Left ventricle myocardium inferior (tissue), 1 donor: Measurements from ENCODE around the gene AKAP8L. TPM values are rescaled to one million over a fixed set of nuclear protein-coding genes. Genes with fewer than 3 reads are reported as not detected.

ENCODE experiments used
- DNase-seq: peaks from one replicate; pipeline ENCODE4 v3.0.0-alpha.2; 2020
- H3K27ac ChIP-seq: fragments of 200-600 bp; replicated peaks from 2 replicates; pipeline ENCODE4 v1.8.0; 2021
- H3K27me3 ChIP-seq: fragments of 200-600 bp; 2 replicates; pipeline ENCODE4 v1.8.0; 2021; ENCODE audit warnings: low read depth
- H3K36me3 ChIP-seq: fragments of 200-600 bp; 2 replicates; pipeline ENCODE4 v1.8.0; 2021
- H3K4me1 ChIP-seq: fragments of 200-600 bp; 2 replicates; pipeline ENCODE4 v1.8.0; 2021
- H3K4me3 ChIP-seq: fragments of 200-600 bp; 2 replicates; pipeline ENCODE4 v1.8.0; 2021; ENCODE audit warnings: mild to moderate bottlenecking, moderate library complexity
- H3K9me3 ChIP-seq: fragments of 200-600 bp; replicated peaks from 2 replicates; pipeline ENCODE4 v1.8.0; 2021
- CTCF ChIP-seq: fragments of 200-600 bp; IDR thresholded peaks from 2 replicates; pipeline ENCODE4 v1.8.0; 2021; ENCODE audit warnings: antibody characterized with exemption, mild to moderate bottlenecking, borderline replicate concordance
- intact Hi-C: fragments of 100-400 bp; cut with micrococcal nuclease; formaldehyde crosslinking; loops from one replicate; pipeline ENCODE4 v1.11.0; 2022
- total RNA-seq: library from RNA; stranded (reverse); fragmentation: NEBNext Ultra II Directional; extraction: Animal tissue kit (Norgen Biotek cat#: 25700); gene quantifications from one replicate; pipeline ENCODE4 v1.2.1, GENCODE V29; 2021
- donor health status: DM: no; HTN: yes; CAD: no; lungs with severe emphysema.

Gene AKAP8L
- total RNA-seq, 1 donor from 2014 or later: 74.5 TPM

- TF ChIP-seq CTCF: no peak
- Histone ChIP-seq H3K4me1 (peaks cover 39% of the 10 kb centered on the region), H3K27ac (no peak overlapping the region), H3K9me3 (peaks cover 7% of the 10 kb centered on the region), H3K4me3 (no peak overlapping the region), H3K36me3 (peaks cover 58% of the 10 kb centered on the region), H3K27me3 (no peaks in the 10 kb centered on the region)
- DNase-seq: no peak
- intact Hi-C loops: no loop called here
Observed at GRCh38 chr19:15424121-15424520, 5.3 kb upstream of the AKAP8L start.

GRCh38 chr19:15423130-15423529 lies 4.3 kb upstream of the AKAP8L start:
- peaks cover 53% of the 10 kb centered on the region for H3K36me3 ChIP-seq
- intact Hi-C loops: no loop called here
- peaks cover 36% of the 10 kb centered on the region for H3K4me1 ChIP-seq
- H3K4me3 ChIP-seq: no peak overlapping the region
- H3K9me3 ChIP-seq: peaks cover 7% of the 10 kb centered on the region
- H3K27me3 ChIP-seq: no peaks in the 10 kb centered on the region
- H3K27ac ChIP-seq: no peak overlapping the region
- DNase-seq: no peak
- no peak for TF ChIP-seq CTCF

- Histone ChIP-seq H3K27ac (peak overlapping the region; percentile 63), H3K36me3 (peaks cover 50% of the 10 kb centered on the region), H3K9me3 (peaks cover 7% of the 10 kb centered on the region), H3K4me3 (peak overlapping the region; percentile 14), H3K27me3 (no peaks in the 10 kb centered on the region), H3K4me1 (peaks cover 41% of the 10 kb centered on the region)
- DNase-seq: no peak
- TF ChIP-seq CTCF: no peak
- intact Hi-C loops: no loop called here
Observed at GRCh38 chr19:15422296-15423075, 3.7 kb upstream of the AKAP8L start.

GRCh38 chr19:15421721-15422260 lies 3.0 kb upstream of the AKAP8L start:
- Histone ChIP-seq H3K9me3 (peaks cover 7% of the 10 kb centered on the region), H3K4me1 (peaks cover 48% of the 10 kb centered on the region), H3K4me3 (peak overlapping the region; percentile 14), H3K27me3 (no peaks in the 10 kb centered on the region), H3K36me3 (peaks cover 43% of the 10 kb centered on the region), H3K27ac (peak overlapping the region; percentile 63)
- no peak for TF ChIP-seq CTCF
- intact Hi-C loops: no loop called here
- DNase-seq: peak; percentile 67

GRCh38 chr19:15421136-15421695 lies 2.4 kb upstream of the AKAP8L start:
- H3K9me3 ChIP-seq: peaks cover 7% of the 10 kb centered on the region
- H3K27me3 ChIP-seq: no peaks in the 10 kb centered on the region
- no peak overlapping the region for H3K4me3 ChIP-seq
- peaks cover 54% of the 10 kb centered on the region for H3K4me1 ChIP-seq
- peaks cover 37% of the 10 kb centered on the region for H3K36me3 ChIP-seq
- TF ChIP-seq CTCF: no peak
- DNase-seq: no peak
- H3K27ac ChIP-seq: peak overlapping the region; percentile 63
- intact Hi-C loops: no loop called here
